Parathyroid adenoma (tissue), 2 donors: ENCODE results near the gene DCP1B.

Source experiments
- H2AFZ ChIP-seq: fragments of 300-600 bp; sonication (generic); one replicate; pipeline ENCODE4 v1.7.0; 2017; ENCODE audit warnings: antibody characterized with exemption, mild to moderate bottlenecking
- H3K27ac ChIP-seq: fragments of 300-600 bp; sonication (generic); one replicate; pipeline ENCODE4 v1.7.0; 2017
- H3K27me3 ChIP-seq: fragments of 300-600 bp; sonication (generic); one replicate; pipeline ENCODE4 v1.7.0; 2017; ENCODE audit warnings: low read length; ENCODE audit not compliant: control insufficient read depth, insufficient read depth
- H3K36me3 ChIP-seq: fragments of 300-600 bp; sonication (generic); one replicate; pipeline ENCODE4 v1.7.0; 2017; ENCODE audit warnings: low read length; ENCODE audit not compliant: control insufficient read depth, insufficient read depth
- H3K4me1 ChIP-seq: fragments of 300-600 bp; sonication (generic); one replicate; pipeline ENCODE4 v1.7.0; 2017; ENCODE audit warnings: control low read depth
- H3K4me2 ChIP-seq: fragments of 300-600 bp; sonication (generic); one replicate; pipeline ENCODE4 v1.7.0; 2017; ENCODE audit warnings: low read length
- H3K4me3 ChIP-seq: fragments of 300-600 bp; sonication (generic); one replicate; pipeline ENCODE4 v1.7.0; 2017; ENCODE audit warnings: low read depth, low read length
- H3K79me2 ChIP-seq: fragments of 300-600 bp; sonication (generic); one replicate; pipeline ENCODE4 v1.7.0; 2017; ENCODE audit warnings: control low read depth
- H3K9ac ChIP-seq: fragments of 300-600 bp; sonication (generic); one replicate; pipeline ENCODE4 v1.7.0; 2017; ENCODE audit warnings: mild to moderate bottlenecking
- H3K9me3 ChIP-seq: fragments of 300-600 bp; sonication (generic); one replicate; pipeline ENCODE4 v1.7.0; 2017; ENCODE audit warnings: low read length; ENCODE audit not compliant: control insufficient read depth
- TF ChIP-seq, protein P1 (sequence below): fragments of 300-600 bp; sonication (generic); IDR thresholded peaks from one replicate; pipeline ENCODE4 v1.7.0; 2017; ENCODE audit warnings: antibody characterized with exemption, mild to moderate bottlenecking
- donor health status: primary hyperparathyroidism.

DCP1B gene

DNA sequence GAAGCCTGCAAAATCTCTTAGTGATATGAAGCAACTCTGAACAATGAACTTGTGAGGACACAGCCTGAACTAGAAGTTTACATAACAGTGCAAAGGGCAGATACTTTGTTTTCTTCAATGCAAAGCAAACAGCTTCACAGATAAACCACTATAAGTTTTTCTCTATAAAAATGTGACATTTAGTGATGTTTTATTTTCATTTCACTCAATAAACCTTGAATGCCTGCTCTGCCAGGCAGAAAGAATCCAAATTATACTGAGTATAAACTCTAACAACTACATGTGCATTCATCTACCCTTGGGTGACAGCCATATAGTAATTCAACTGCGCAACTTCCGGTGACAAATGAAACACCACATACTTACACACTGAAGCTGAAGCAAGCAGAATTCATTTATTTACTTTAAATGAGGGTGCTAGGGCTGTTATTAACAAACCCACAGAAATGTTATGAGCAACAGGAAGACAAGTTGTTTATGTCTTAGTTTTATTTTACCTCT lies 10.3 kb downstream of the DCP1B start:
- TF ChIP-seq, protein P1, sequence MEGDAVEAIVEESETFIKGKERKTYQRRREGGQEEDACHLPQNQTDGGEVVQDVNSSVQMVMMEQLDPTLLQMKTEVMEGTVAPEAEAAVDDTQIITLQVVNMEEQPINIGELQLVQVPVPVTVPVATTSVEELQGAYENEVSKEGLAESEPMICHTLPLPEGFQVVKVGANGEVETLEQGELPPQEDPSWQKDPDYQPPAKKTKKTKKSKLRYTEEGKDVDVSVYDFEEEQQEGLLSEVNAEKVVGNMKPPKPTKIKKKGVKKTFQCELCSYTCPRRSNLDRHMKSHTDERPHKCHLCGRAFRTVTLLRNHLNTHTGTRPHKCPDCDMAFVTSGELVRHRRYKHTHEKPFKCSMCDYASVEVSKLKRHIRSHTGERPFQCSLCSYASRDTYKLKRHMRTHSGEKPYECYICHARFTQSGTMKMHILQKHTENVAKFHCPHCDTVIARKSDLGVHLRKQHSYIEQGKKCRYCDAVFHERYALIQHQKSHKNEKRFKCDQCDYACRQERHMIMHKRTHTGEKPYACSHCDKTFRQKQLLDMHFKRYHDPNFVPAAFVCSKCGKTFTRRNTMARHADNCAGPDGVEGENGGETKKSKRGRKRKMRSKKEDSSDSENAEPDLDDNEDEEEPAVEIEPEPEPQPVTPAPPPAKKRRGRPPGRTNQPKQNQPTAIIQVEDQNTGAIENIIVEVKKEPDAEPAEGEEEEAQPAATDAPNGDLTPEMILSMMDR: no peak
- H2AFZ ChIP-seq: no peak overlapping the region
- H3K4me2 ChIP-seq: no peak overlapping the region
- no peaks in the 10 kb centered on the region for H3K4me1 ChIP-seq
- H3K4me3 ChIP-seq: no peak overlapping the region
- no peaks in the 10 kb centered on the region for H3K9me3 ChIP-seq
- H3K27me3 ChIP-seq: no peaks in the 10 kb centered on the region
- no peak overlapping the region for H3K27ac ChIP-seq
- peaks cover 7% of the 10 kb centered on the region for H3K79me2 ChIP-seq
- no peak overlapping the region for H3K9ac ChIP-seq
- H3K36me3 ChIP-seq: no peaks in the 10 kb centered on the region

DNA sequence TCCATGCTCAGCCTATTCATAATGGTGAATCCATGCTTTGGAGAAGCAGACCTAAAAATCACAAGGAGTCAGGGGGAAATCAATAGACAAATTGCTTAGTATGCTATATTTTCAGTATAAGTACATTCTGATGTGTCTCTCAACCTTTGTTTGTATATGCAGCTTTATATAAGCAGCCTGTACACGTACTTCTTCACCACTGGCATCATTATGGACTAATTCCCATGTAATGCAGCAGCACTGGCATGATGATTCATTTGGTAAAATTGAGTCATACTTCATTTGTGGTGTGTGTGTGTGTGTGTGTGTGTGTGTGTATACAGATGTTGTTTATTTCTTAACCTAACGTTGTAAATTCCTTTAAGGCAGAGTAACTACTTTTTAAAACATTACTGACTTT lies 10.9 kb downstream of the DCP1B start:
- no peak overlapping the region for H3K4me3 ChIP-seq
- no peak overlapping the region for H3K27ac ChIP-seq
- peaks cover 7% of the 10 kb centered on the region for H3K79me2 ChIP-seq
- H3K9me3 ChIP-seq: no peaks in the 10 kb centered on the region
- H3K4me1 ChIP-seq: no peaks in the 10 kb centered on the region
- TF ChIP-seq, protein P1: no peak
- no peaks in the 10 kb centered on the region for H3K36me3 ChIP-seq
- no peak overlapping the region for H2AFZ ChIP-seq
- H3K27me3 ChIP-seq: no peaks in the 10 kb centered on the region
- H3K9ac ChIP-seq: no peak overlapping the region
- no peak overlapping the region for H3K4me2 ChIP-seq

DNA sequence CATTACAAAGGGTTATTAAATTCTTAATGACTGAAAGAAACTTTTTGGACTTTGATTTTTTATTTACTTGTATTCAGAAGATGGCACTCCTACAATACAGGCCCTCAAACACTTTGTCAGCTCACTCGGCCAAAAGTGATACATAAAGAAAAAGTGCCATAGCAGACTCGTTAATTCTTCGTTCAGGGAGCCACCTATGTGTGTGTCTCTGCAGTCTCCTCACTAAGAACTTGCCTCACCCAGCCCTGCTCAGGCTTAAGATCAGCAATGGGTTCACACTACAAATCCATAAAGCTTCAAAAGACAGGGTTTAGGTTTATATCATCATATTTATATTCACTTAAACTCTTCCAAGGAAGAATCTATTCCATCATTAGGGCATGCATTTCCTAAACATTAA lies 11.5 kb downstream of the DCP1B start:
- TF ChIP-seq, protein P1: no peak
- no peaks in the 10 kb centered on the region for H3K36me3 ChIP-seq
- H3K9ac ChIP-seq: no peak overlapping the region
- no peak overlapping the region for H2AFZ ChIP-seq
- no peak overlapping the region for H3K4me2 ChIP-seq
- no peak overlapping the region for H3K27ac ChIP-seq
- no peaks in the 10 kb centered on the region for H3K27me3 ChIP-seq
- no peak overlapping the region for H3K4me3 ChIP-seq
- peaks cover 7% of the 10 kb centered on the region for H3K79me2 ChIP-seq
- H3K4me1 ChIP-seq: no peaks in the 10 kb centered on the region
- no peaks in the 10 kb centered on the region for H3K9me3 ChIP-seq

DNA sequence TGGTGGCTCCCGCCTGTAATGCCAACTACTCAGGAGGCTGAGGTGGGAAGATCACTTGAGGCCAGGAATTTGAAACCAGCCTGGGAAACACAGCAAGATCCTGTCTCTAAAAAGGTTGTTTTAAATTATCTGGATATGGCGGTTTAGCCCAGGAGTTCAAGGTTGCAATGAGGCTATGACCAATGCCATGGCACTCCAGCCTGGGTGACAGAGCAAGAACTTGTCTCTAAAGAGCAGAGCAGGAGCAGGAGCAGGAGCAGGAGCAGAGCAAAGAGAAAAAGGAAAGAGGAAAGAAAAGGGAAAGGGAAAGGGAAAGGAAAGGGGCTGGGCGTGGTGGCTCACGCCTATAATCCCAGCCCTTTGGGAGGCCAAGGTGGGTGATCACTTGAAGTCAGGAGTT lies 15.1 kb downstream of the DCP1B start:
- TF ChIP-seq, protein P1: no peak
- H2AFZ ChIP-seq: no peak overlapping the region

DNA sequence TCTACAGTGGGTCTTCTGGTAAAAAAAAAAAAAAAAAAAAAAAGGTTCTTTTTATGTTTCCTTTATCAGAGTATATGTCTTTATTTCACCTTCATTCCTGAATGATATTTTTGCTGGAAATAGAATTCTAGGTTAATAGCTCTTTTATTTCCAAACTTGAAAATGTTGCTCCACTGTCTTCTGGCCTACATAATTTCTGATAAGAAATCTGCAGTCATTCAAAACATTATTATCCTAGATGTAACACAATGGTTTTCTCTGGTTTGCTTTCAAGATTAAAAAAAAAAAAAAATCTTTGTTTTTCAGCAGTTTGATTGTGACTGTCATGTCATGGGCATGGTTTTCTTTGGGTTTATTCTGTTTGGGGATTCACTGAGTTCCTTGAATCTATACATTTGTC lies 19.5 kb downstream of the DCP1B start:
- H3K79me2 ChIP-seq: peaks cover 4% of the 10 kb centered on the region
- H3K9me3 ChIP-seq: no peaks in the 10 kb centered on the region
- no peak overlapping the region for H3K27ac ChIP-seq
- H3K4me2 ChIP-seq: no peak overlapping the region
- H3K27me3 ChIP-seq: no peaks in the 10 kb centered on the region
- TF ChIP-seq, protein P1: no peak
- H3K4me3 ChIP-seq: no peak overlapping the region
- H2AFZ ChIP-seq: no peak overlapping the region
- no peaks in the 10 kb centered on the region for H3K4me1 ChIP-seq
- no peak overlapping the region for H3K9ac ChIP-seq
- H3K36me3 ChIP-seq: no peaks in the 10 kb centered on the region

More for the DNA sequence above, 15.1 kb downstream of the DCP1B start:
- Histone ChIP-seq H3K36me3 (no peaks in the 10 kb centered on the region), H3K27ac (no peak overlapping the region), H3K9me3 (no peaks in the 10 kb centered on the region), H3K4me1 (no peaks in the 10 kb centered on the region), H3K27me3 (no peaks in the 10 kb centered on the region), H3K4me2 (no peak overlapping the region), H3K79me2 (peaks cover 4% of the 10 kb centered on the region), H3K9ac (no peak overlapping the region), H3K4me3 (no peak overlapping the region)
